NCI-H446 (cell line): ENCODE results near the gene FAM89B.

Experiments
- DNase-seq, 2 experiments: peaks; one replicate each; lab custom pipeline; 2025; lab: John Stamatoyannopoulos, UW

The FAM89B gene

GRCh38 chr11:65588199-65589054, 16.1 kb downstream of the FAM89B start:
- DNase-seq: peak in 1 of 2 experiments; percentile 32

DNA sequence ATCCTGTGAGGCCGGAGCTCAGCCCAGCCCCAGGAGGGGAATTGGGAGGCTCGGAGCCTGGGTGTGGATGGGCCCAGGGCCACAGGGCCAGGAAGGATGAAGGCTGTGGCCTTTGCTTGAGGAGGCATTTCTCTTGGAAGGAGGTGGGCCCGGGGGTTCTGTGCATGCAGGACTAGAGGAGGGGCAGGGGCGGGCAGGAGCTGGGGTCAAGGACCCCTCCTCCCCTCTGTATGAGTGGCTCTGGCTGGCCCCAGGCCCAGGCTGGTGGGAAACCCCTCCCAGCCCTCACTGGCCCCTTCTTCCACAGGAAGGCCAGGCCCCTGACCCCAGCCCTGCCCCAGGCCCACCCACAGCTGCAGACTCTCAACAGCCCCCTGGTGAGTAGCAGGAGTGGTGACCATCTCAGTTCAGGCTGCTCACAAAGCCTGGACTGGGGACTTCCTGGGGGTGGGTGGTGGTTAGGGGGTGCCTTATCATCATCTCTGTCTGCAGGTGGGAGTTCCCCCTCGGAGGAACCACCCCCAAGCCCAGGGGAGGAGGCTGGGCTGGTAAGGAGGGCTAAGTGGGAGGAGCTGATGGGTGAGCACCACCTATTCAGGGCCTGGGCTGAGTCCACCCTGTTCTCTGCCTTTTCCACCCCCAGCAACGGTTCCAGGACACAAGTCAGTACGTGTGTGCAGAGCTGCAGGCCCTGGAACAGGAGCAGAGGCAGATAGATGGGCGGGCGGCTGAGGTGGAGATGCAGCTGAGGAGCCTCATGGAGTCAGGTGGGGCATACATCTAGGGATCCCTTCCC, 17.3 kb downstream of the FAM89B start:
- DNase-seq: no peak

DNA sequence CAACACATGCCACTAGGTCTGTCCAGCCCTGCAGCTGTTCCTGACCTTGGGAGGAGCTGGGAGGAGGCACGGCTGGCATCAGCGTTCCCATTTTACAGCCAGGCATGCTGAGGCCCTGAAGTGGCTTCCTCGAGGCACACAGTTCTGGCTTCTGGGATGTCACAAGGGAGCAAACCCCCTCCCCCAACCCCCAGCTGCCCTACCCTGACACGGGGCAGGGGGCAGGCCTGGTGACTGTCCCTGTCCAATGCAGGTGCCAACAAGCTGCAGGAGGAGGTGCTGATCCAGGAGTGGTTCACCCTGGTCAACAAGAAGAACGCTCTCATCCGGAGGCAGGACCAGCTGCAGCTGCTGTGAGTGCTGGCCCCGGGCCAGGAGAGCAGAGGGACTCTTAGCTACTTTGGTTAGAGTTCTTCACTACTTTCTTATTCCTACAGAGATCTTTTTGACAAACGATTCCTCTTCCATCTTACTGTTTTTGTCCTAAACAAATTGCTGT, 18.0 kb downstream of the FAM89B start:
- DNase-seq: peak in 1 of 2 experiments; percentile 34

DNA sequence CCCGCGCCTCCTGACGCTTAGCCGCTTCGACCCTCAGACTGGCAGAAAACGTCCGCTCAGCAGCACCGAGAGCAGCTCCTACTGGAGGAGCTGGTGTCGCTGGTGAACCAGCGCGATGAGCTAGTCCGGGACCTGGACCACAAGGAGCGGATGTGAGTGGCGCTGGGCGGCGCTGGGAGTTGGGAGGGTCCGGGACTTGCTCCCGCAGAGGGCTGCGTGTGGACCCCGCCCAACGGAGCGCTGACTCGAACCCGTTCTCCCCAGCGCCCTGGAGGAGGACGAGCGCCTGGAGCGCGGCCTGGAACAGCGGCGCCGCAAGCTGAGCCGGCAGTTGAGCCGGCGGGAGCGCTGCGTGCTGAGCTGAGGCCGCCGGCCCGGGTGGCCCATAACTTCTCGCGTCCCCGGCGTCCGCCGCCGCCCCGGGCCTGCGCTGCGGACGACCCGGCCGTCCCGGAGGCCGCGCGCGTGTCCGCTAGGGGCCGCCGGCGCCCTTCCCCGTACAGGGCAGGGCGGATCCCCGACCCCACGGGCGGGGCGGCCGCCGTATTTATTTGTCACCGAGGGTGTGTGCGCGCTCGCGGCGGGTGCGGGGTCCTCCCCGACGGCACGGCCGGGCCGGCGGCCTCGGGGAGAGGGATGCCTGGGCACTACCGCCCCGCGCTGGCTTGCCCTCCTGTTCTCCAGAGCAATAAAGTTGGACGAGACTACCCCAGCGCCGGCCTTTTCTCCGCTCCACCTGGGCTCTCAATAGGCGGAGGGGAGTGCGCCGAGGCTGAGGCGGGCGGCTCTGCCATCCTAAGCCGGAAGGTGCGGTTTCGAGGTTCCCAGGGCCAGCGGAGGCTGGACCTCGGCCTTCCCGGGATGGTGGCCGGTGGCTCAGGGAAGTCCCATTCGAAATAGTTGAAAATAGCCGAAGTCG, 19.9 kb downstream of the FAM89B start:
- DNase-seq: no peak

DNA sequence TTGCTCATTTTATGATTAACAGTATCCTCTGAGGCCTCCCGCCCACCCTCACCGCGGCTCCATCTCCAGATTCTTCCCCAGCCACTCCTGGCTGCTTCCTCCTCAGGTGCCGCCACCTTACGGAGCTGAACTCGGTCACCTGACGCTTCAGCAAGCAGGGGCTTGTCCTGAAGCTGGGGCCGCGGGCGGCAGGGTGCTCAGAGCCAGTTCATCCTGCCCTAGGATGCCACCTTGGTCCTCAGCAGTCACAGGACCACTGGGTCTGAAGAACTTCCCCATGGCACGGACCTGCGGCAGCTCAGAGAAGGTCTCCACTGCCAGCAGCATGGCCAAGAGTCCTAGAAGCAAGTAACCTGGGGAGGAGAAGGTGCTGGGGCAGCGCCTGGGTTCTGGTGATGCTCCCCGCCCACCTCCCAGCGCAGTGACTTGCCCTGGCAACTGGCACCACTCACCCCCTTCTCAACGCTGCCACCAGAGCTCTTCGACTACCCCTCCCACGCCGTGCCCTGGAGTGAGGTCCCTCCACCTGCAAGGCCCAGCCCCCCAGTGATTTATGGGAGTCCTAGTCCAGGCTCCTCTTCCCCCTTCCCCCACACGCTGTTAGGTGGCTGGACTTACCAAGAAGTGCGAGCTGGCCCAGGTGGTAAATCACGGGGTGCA, 20.6 kb downstream of the FAM89B start:
- no peak for DNase-seq

DNA sequence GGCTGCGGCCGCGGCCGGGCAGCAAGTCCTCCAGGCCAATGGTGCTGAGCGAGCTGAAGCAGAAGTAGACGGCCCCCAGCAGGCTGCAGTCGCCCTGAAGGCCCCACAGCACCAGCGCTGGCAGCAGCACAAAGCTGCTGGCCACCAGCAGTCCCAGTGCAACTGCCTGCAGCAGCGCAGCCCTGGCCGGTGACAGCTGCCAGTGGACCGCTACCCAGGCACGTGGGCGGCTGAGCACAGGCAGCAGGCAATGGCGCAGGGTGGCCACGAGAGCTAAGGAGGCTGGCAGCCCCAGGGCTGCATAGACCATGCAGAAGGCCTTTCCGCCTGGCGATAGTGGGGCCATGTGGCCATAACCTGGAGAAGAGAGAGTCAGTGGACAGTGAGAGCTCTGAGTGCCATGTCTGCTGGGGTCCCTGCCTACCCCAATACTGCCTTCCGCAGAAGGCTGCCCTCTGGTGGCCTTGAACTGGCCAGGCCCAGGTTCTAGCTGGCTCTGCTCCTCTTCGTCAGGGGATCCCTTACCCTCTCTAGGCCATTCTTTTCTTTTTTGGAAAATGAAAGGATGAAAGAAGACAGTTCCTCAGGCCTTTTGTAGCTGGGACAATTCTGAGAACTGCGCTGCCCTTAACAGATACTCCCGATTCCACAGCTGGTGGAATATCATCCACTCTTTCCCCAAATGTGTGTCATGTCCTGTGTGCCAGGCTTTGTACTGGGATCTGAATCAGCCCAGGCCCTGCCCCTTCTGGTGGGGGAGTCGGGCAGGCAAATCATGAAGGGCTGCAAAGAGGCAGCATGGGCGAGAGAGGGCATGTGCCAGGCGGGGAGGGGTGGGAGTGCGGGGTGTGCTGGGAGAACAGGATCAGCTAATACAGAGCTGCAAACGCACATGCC, 21.4 kb downstream of the FAM89B start:
- no peak for DNase-seq

DNA sequence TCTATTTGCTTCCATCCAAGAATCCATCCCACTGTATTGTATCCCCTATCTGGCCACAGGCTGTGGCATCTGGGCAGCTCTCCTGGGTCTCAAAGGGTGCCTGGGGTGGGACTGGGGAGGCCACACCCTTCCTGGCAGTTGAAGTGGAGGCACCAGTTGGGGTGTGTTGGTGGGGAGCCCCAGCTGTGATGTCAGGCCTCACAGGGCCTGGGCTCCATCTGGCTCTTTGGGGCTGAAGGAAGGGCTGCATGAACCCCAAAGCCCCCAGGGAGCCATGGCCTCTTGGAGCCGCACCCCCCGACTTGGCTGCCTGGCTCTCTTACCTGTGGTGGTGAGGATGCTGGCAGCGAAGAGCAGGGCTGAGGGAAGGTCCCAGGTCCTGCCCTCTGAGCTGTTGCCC, 22.8 kb downstream of the FAM89B start:
- DNase-seq: no peak

- DNase-seq: peak in 1 of 2 experiments; percentile 27
Measured at GRCh38 chr11:65595543-65596281, 23.4 kb downstream of the FAM89B start, which contains the start of gene KCNK7. Gene KCNK7 (minus strand): TSS chr11:65595800. CDS start chr11:65595772, 28 bp downstream.

DNA sequence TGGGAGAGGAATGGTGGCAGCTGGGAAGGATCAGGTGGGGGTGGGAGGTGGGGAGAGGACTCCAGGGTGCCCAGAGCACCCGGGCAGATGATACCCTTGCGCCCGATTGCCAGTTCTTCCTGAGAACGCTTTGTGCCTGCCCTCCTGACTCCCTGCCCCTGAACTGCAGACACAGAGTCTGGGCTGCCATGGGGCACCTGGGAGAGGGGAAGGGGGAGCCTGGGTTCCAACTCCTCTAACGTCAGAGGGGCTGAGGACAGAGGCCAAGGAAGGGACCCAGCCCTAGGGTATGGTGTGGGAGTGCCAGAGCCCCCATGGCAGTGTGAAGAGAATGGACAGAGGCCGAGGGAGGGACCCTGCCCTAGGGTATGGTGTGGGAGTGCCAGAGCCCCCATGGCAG, 24.2 kb downstream of the FAM89B start:
- DNase-seq: no peak

DNA sequence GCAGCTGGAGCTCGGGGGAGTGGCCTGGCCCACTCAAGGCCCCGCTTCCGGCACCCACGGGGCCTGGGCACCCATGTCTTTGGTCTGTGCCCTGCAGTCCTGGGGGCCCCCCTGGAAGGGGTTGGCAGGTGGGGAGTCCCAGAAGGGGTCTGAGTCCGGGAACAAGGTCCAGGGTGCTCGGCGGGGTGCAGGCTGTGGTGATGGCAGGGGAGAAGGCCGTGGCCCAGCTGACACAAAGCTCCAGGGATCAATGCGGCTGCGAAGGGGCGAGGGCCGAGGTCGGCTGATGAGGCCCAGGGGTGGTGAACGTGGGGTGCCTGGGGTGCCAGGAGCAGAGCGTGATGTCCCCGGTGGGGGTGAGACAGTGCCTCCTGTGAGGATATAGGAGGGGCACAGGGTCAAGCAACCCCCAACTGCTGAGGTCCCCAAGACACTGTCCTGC, 25.9 kb downstream of the FAM89B start:
- no peak for DNase-seq

- DNase-seq: no peak
Measured at GRCh38 chr11:65599216-65599954, 27.0 kb downstream of the FAM89B start.

DNA sequence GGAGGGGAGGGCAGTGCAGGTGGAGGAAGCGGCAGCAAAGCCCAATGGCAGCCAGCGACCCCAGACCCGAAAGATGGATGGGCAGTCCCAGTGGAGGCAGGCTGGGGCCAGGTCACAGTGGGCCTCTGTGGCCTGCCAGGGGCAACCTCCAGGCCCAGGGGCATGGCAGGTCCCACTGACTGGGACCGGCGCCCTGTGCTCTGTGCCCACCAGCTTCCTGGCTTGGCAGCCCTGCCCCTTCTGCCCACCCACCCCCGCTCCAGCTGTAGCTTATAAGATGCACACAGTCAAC, 27.6 kb downstream of the FAM89B start:
- DNase-seq: no peak

DNA sequence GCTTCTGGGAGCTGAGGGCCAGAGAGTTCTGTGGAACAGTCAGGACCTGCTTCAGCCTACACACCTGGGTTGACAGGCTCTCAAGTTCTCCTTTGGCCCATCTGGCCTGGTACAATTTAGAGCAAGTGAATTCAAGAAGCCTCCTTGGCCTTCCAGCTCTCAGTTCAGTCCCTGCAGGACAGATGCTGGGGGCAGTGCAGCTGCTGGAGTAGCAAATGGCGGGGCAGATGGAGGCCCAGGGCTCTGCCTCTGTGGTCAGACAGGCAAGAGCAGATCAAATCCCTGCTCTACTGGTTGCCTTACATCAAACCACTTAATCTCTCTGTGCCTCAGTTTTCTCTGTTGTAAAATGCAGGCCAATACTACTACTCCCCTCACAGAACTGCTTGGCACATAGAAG, 31.9 kb downstream of the FAM89B start:
- DNase-seq: no peak

DNA sequence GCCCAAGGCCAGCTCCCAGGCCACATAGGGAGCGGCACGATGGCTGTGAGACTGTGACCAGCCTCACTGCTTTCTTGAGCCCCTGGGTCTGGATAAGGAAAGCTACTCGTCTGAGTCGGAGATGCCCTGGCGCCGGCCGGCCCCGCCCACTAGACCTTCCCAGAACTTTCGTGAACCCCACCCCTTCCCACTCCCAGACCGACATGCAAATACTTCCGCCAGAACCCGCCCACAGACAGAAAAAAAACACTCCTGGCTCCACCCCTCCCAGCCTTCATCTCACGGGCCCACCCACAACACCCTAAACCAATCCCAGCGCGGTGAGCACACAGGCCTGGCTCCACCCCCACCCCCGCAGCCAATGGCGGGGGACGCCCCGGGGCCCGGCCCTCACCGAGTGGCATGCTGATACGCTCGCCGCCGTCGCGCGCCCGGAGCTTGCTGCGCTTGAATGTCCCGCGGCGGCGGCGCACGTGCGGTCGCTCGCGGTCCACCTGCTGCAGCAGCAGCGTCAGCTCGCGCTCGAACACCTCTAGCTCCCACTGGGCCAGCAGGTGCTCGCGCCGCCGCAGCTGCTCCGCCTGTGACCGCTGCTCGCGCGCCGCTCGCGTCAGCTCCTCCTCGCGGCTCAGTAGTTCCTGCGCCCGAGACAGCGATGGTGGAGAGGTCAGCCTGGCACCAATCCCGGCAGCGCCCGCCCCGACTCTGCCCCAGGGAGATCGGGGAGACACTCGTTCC, 34.7 kb downstream of the FAM89B start:
- no peak for DNase-seq

DNA sequence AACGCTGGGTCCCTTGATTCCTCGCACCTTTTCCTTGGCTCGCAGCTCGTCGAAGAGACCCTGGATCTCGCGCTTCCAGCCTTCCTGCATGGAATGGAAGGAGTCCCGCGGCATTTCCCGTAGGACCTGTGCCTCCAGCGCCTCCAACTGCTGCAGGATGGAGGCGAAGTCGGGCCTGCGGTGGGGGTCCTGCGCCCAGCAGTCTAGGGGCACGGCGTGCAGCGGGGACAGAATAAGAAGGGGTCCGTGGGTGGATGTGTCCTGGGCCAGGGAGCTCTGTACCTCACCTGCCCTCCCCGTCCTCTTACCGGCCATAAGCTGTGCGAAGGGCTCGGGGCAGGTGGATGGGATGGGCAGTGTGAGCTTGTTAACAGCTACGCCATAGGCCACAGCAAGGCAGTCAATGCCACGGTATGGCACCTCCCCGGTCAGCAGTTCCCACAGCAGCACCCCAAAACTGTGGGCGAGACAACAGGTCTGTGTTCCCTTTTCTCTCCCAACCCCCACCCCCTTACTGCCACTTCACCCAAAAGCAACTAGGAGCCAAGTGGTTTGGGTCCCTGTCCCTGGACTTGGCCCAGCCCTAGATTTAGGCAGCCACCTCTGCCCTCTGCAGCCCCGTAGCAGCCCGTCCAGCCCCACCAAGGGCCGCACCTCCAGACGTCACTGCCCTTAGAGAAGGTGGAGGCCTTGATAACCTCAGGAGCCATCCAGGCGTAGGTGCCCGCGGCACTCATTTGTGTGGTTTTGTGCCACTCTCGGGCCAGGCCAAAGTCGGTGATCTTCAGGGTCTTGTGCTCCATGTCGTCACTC, 35.5 kb downstream of the FAM89B start:
- DNase-seq: no peak

GRCh38 chr11:65609229-65609628, 36.9 kb downstream of the FAM89B start:
- DNase-seq: no peak

- no peak for DNase-seq
Measured at GRCh38 chr11:65609665-65610064, 37.3 kb downstream of the FAM89B start.
